HG02884 (cell line): ENCODE data around the gene CBL.
"Not testable (repeated sequence)": the region's sequence is repeated elsewhere in the genome, so short reads cannot be mapped to it uniquely, and the experiment has no call there.

ENCODE experiments used
- ATAC-seq: cut with Tn5 transposase; IDR thresholded peaks from one replicate; pipeline ENCODE4 v1.9.1; 2021; ENCODE audit warnings: mild to moderate bottlenecking, moderate library complexity; ENCODE audit not compliant: unreplicated experiment

Gene CBL

DNA sequence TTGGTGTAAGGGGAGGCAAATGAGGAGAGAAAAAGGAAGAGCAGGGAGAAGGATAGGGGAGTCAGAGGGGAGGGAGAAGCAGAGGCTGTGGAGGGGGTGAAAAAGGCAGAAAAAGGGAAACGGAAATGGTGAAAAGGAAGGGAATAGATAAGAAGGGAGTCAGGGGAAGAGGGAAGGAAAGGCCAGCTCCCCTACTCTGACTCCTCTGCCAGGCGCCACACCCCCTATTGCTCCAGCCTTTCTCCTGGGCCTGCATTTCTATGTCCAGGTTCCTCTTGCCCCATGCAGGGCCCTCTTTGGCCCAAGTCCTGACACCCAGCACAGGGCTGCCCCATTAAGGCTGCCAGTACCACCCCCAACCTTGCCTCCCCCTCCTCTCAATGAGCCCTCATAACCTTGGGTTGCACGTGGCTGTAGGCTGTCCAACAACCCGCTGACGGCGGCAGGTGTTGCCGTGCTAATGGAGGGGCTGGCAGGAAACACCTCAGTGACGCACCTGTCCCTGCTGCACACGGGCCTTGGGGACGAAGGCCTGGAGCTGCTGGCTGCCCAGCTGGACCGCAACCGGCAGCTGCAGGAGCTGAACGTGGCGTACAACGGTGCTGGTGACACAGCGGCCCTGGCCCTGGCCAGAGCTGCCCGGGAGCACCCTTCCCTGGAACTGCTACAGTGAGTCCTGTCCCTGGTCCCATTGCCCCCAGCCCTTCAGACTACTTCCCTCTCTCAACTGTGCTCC is 24.3 kb upstream of the CBL start:
- no peak for ATAC-seq

GRCh38 chr11:119184399-119184798 is 21.7 kb upstream of the CBL start:
- ATAC-seq: not testable (repeated sequence)

DNA sequence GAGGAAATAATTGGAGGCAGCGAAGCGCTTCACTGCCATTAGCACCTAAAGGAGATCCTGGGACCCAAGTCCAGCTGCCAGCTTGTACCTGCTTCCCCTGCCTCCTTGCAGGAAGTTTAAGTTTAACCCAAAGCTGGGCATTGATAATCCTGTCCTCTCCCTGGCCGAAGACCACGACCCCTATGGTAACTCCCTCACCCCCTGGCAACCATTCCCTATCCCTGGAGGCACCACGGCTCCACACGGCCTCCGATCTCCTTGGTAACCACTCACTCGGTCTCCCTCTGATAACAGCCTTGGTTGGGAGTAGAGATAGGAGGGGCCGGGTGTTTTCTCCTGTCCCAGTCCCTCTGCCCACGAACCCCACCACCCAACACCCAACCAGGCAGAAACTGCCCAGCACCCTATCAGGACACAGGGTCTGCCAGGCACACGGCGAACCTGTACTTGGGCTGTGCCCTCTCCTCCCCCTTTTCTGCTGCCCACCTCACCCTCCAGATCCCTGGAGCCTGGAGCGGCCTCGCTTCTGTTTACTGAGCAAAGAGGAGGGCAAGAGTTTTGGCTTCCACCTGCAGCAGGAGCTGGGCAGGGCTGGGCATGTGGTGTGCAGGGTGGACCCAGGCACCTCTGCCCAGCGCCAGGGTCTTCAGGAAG is 20.0 kb upstream of the CBL start:
- ATAC-seq: no peak

- ATAC-seq: no peak
These were observed 18.8 kb upstream of the CBL start for GRCh38 chr11:119187123-119187892.

- no peak for ATAC-seq
These were observed 18.1 kb upstream of the CBL start for GRCh38 chr11:119188067-119188466.

DNA sequence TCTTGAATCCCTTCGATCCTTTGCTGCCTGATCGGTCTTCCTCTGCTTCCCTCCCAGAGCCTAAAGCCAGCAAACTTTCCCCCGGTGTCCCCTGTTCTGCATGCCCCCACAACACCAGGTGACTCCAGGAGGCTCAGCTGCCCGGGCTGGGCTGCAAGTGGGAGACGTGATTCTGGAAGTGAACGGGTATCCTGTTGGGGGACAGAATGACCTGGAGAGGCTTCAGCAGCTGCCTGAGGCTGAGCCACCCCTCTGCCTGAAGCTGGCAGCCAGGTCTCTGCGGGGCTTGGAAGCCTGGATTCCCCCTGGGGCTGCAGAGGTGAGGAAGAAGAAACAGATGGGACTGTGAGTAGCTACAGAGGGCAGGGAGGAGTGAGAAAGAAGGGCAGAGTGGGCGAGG is 17.3 kb upstream of the CBL start:
- no peak for ATAC-seq

DNA sequence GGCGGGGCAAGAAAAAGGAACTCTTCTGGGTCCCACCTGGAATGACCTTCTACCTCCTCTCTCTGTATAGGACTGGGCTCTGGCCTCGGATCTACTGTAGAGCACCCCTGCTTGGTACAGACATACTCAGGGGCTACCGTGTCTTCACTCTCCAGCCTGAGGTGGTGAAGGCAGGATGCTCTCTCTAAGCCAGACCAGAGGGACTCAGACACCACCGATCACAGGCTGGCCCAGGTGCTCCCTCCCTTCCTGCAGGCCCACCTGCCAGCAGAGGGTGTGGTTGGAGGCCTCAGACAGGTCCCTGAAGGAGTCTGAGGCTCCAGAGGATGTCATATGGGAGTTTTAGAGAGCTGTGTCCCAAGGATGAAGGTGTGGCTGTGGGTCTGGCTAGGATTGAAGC is 16.7 kb upstream of the CBL start:
- no peak for ATAC-seq

DNA sequence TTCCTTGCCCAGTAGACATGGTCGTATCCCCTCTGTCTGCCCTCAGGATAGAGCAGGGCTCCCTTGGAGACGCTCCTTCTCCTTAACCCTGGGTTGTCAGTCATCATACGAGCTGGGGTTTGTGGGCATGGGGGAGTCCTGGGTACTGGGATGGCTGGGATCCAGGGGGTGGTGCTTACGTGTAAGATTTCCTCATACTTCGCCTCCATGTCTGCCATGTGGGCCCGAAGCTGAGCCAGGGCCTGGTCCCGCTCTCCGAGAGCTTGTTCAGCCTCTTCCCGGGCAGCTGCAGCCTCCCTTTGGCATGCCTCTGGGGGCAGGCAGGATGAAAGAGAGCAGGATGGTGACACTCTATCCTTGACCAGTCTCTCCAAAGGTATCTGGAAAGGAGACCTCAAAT is 15.6 kb upstream of the CBL start:
- no peak for ATAC-seq

DNA sequence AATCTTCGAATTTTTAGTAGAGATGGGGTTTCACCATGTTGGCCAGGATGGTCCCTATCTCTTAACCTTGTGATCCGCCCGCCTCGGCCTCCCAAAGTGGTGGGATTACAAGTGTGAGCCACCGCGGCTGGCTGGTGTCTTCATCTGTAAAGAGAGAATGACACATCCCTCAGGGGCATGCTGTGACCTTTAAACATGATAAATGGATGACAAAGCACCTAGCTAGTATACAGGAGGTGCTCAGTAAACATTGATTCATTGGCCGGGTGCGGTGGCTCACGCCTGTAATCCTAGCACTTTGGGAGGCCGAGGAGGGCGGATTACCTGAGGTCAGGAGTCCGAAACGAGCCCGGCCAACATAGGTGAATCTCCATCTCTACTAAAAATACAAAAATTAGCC is 14.9 kb upstream of the CBL start:
- not testable (repeated sequence) for ATAC-seq

GRCh38 chr11:119192111-119192510 is 14.0 kb upstream of the CBL start:
- no peak for ATAC-seq

- ATAC-seq: no peak
These were observed 13.1 kb upstream of the CBL start for GRCh38 chr11:119193001-119193400.

GRCh38 chr11:119193626-119194025 is 12.5 kb upstream of the CBL start:
- no peak for ATAC-seq

DNA sequence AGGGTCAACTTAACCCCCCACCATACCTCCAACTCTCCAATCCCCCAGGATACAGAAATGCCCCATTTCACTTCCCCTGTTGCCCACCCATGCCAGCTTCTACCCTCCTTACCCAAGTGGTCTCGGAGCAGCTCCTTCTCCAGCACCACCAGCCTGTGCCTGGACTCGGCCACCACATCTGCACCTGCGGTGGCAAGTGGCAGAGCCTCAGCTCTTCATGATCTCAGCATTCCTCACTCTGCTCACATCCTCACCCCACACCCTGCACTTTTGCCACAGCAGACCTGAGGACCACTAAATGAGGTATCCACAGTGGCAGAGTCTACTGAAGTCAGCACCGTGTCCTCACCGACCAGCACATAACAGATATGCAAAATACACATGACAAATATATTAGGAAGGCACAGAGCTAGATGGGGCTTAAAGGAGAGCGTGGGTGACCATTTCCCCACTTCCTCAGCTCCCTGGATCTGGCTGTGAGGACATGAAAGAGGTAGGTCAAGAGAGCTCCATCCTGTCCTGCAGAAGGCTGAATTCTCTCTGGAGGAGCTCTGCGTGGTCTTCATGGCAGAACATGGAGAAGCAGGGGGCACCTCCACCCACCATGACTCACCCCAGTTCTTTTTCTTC is 11.2 kb upstream of the CBL start:
- no peak for ATAC-seq

DNA sequence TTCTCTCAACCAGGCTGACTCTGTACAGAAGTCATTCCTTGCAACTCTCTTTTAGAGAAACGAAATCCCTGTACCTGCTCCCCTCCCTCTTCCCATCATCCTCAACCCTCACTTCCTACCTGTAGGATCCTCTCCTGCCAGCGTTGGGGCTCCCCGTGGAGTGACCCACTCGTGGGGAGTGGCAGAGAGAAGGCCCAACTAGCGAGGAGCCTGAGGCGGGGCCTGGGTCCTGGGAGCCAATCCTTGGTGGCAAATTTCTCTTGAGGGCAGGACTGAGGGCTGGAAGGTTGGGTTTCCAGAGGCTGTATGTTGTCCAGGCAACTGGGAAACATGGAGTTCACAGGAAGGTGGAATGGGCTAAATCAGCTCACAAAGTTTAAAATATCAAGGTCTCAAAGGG is 10.5 kb upstream of the CBL start:
- no peak for ATAC-seq

DNA sequence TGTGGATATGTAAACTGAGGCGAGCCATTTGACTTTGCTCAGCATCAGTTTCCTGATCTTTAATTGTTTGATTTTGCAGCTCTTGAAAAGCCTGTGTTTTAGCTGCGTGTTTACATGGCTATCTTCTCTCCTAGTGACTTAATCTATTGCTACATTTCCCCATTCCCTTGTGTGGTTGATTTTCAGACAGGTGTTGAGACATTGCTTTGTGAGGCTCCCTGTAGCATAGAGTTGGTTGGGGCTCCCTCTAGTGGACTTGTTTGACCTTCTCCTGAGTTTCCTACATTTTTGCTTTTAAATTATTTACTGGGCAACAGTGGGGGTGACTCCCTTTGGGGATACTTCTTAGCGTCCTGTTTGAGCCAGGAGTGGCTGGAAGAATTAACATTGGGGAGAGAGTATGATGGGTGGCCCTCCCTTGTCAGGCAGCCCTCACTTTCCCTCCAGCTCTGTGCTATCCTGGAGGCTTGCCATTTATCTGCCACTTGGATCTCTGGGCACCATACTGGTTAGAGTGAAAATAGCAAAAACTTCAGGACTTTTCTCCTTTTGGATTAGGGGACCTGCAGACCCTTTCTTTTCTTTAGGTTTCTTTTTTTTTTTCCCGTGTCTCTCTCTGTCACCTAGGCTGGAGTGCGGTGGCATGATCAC is 9.2 kb upstream of the CBL start:
- no peak for ATAC-seq

DNA sequence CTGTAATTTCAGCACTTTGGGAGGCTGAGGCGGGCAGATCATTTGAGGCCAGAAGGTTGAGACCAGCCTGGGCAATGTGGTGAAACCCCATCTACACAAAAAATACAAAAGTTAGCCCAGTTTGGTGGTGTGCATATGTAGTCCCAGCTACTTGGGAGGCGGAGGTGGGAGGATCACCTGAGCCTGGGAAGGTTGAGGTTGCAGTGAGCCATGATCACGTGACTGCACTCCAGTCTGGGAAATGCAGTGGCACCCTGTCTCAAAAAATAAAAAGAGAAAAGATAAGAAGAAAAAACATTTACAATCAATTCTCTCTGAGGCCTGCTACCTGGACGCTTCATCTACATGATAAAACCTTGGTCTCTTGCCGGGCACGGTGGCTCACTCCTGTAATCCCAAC is 7.2 kb upstream of the CBL start:
- no peak for ATAC-seq

- ATAC-seq: not testable (repeated sequence)
These were observed 4.9 kb upstream of the CBL start for GRCh38 chr11:119201236-119201635.

DNA sequence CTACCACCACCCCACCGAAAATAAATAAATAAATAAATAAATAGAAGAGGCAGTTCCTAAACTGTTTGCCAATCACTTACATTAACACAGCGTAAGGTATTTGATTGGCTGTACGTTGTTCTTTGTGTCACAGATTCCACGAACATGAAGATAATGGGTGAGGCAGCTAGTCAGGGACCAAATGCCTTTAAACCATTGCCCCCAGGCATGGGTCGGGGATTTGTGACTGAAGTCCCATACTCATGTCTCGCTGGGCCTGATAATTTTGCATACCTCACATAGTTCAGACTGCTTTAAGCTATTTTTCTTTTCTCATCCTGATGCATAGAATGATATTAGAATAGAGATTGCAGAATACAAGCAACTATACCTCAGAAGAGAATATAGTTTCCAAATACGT is 3.6 kb upstream of the CBL start:
- ATAC-seq: no peak

GRCh38 chr11:119204066-119204465 is 2.1 kb upstream of the CBL start:
- ATAC-seq: no peak

DNA sequence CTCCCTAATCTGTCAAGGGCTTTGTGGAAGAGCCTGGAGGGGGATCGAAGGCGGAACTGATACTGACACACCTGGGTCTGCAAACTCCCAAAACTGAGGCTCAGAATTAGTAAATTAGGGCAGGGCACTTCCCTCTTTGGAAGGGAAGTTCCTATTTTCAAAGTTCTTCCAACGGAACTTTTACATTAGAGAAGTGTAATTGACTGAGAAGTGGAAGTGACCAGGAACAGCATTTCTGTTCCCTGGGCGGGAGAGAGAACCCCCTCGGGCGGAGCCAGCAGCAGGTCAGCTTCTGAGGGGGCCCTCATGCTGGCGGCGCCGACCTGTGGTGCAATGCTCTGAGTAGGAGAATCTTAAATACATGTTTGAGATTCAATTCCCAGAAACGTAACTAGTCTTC is 1.1 kb upstream of the CBL start:
- ATAC-seq: no peak
